IMR-90 (cell line): ENCODE measurements around the gene DMAC2L.

Source experiments
- CEBPB ChIP-seq: IDR thresholded peaks from 2 replicates; pipeline ENCODE4 v1.6.1; 2012; ENCODE audit warnings: low read depth, low read length, improper control_type of control experiment
- CHD1 ChIP-seq: IDR thresholded peaks from 2 replicates; pipeline ENCODE4 v1.6.1; 2012; ENCODE audit warnings: low read depth, low read length, improper control_type of control experiment
- CTCF ChIP-seq: conservative IDR thresholded peaks from 2 replicates; pipeline ENCODE4 v1.5.1; 2012; ENCODE audit warnings: mild to moderate bottlenecking, low read depth, low read length, improper control_type of control experiment
- MAZ ChIP-seq: IDR thresholded peaks from 2 replicates; pipeline ENCODE4 v1.6.1; 2012; ENCODE audit warnings: low read depth, mild to moderate bottlenecking, low read length, improper control_type of control experiment, moderate library complexity, borderline replicate concordance
- POLR2A ChIP-seq: IDR thresholded peaks from 2 replicates; pipeline ENCODE4 v1.6.1; 2012; ENCODE audit warnings: mild to moderate bottlenecking, low read depth, low read length
- RCOR1 ChIP-seq: IDR thresholded peaks from 2 replicates; pipeline ENCODE4 v1.6.1; 2012; ENCODE audit warnings: mild to moderate bottlenecking, low read length, improper control_type of control experiment; ENCODE audit not compliant: insufficient replicate concordance
- SMC3 ChIP-seq: fragments of 150-350 bp; IDR thresholded peaks from 2 replicates; pipeline ENCODE4 v1.6.1; 2016; ENCODE audit warnings: low read depth, mild to moderate bottlenecking, antibody characterized with exemption, low read length, moderate library complexity
- TF ChIP-seq, protein P1 (sequence below): fragments of 150-350 bp; IDR thresholded peaks from 2 replicates; pipeline ENCODE4 v1.6.1; 2017; ENCODE audit warnings: mild to moderate bottlenecking, antibody characterized with exemption, low read length, low read depth
- TF ChIP-seq, protein P2 (sequence below): fragments of 150-350 bp; IDR thresholded peaks from 2 replicates; pipeline ENCODE4 v1.6.1; 2016; ENCODE audit warnings: low read depth, mild to moderate bottlenecking, low read length, moderate library complexity, borderline replicate concordance

DNA sequence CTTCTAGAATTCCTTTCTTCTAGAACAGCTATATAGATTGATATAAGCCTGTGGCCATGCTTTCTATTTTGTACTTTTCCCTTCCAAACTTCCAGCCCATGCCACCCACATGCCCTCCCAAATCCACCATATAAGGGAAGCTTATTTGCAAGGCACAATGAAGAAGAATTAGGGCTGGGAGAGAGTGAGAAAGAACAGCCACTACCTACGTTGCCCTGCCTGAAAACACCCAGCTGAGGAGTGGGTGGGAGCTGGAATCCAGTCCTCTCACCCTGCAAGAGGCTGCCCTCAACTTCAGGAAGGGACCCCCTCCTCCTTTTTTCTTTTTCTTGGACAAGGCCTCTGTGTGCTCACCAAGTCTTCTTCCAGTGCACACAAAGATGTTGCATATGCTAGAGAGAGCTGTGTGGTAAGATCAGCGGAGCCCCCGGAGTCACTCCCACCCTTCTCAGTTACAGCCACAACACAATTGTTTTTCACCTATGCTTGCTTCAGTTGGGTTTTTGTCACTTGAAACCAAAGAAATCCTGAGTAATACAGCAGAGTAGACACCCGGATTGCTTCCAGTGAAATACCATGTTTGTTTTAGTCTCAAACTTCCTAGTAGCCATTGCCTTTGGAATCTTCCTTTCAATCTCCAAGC, 45.8 kb downstream of the DMAC2L start:
- TF ChIP-seq, protein P1, sequence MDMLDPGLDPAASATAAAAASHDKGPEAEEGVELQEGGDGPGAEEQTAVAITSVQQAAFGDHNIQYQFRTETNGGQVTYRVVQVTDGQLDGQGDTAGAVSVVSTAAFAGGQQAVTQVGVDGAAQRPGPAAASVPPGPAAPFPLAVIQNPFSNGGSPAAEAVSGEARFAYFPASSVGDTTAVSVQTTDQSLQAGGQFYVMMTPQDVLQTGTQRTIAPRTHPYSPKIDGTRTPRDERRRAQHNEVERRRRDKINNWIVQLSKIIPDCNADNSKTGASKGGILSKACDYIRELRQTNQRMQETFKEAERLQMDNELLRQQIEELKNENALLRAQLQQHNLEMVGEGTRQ, result no peak
- TF ChIP-seq CTCF (no peak), MAZ (no peak), POLR2A (no peak), SMC3 (no peak), CEBPB (no peak), CHD1 (no peak), RCOR1 (no peak)
- TF ChIP-seq, protein P2, sequence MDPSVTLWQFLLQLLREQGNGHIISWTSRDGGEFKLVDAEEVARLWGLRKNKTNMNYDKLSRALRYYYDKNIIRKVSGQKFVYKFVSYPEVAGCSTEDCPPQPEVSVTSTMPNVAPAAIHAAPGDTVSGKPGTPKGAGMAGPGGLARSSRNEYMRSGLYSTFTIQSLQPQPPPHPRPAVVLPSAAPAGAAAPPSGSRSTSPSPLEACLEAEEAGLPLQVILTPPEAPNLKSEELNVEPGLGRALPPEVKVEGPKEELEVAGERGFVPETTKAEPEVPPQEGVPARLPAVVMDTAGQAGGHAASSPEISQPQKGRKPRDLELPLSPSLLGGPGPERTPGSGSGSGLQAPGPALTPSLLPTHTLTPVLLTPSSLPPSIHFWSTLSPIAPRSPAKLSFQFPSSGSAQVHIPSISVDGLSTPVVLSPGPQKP, result no peak
